GM12874 (cell line): Measurements from ENCODE around the gene CANT1.

ENCODE experiments used
- TF ChIP-seq, protein P1 (sequence below): IDR thresholded peaks from 2 replicates; pipeline ENCODE4 v1.5.1; 2011; ENCODE audit warnings: low read depth, mild to moderate bottlenecking, control low read depth, low read length, moderate library complexity; ENCODE audit not compliant: insufficient read depth

Gene CANT1

DNA sequence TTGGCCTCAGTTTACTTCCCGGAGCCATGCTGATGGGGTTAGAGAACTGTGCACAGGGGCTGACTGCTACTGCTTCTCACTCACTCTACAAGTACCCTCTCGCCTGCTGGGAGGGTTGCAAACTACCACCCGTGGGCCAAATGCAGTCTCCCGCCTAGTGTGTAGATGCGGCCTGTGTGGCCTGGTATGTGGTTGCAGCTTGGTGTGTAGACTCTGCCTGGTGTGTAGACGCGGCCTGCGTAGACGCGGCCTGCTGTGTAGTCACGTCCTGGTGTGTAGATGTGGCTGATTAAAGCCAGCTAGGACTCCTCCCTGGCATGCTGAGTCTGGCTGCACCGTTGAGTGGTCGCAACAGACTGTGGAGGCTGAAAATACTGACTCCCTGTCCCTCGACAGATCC, 7.3 kb downstream of the CANT1 start:
- TF ChIP-seq, protein P1, sequence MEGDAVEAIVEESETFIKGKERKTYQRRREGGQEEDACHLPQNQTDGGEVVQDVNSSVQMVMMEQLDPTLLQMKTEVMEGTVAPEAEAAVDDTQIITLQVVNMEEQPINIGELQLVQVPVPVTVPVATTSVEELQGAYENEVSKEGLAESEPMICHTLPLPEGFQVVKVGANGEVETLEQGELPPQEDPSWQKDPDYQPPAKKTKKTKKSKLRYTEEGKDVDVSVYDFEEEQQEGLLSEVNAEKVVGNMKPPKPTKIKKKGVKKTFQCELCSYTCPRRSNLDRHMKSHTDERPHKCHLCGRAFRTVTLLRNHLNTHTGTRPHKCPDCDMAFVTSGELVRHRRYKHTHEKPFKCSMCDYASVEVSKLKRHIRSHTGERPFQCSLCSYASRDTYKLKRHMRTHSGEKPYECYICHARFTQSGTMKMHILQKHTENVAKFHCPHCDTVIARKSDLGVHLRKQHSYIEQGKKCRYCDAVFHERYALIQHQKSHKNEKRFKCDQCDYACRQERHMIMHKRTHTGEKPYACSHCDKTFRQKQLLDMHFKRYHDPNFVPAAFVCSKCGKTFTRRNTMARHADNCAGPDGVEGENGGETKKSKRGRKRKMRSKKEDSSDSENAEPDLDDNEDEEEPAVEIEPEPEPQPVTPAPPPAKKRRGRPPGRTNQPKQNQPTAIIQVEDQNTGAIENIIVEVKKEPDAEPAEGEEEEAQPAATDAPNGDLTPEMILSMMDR = no peak

DNA sequence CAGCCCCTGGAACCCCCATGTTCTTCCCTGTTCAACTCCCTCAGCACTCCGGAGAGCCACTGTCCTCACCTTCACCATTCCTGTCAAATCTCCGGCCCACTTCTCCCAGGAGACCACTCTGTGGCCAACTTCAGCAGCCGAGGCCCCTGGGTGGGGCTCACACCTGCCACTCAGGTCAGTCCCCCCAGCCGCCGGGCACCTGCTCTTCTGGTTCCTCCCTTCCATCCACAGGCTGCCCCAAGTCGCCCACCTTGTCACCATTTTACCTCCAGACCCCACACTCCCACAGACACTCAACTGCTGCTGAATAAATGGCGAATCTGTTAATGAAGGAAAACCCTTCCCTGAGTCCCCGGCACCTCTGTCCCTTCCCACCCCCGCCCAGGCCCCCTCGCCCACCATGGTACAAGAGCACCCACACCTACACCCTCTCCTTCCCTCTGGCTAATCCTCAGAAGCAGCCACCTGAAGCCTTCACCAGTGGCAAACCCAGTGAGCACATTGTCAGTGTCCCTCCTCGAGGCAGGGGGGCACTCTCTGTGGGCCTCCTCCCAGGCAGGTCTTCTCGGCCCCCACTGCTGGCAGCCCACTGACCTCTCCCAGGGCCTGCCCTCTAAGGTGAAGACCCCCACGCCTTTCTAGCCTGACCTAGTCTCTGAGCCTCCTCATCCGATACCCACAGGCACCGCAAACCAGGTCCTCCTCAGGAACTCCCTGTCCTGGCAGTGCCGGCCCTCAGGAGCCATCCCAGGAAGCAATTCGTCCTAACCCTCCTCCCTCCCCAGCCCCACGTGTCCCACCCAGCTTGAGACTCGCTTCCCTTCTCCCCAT, 8.2 kb downstream of the CANT1 start:
- TF ChIP-seq, protein P1 = no peak

DNA sequence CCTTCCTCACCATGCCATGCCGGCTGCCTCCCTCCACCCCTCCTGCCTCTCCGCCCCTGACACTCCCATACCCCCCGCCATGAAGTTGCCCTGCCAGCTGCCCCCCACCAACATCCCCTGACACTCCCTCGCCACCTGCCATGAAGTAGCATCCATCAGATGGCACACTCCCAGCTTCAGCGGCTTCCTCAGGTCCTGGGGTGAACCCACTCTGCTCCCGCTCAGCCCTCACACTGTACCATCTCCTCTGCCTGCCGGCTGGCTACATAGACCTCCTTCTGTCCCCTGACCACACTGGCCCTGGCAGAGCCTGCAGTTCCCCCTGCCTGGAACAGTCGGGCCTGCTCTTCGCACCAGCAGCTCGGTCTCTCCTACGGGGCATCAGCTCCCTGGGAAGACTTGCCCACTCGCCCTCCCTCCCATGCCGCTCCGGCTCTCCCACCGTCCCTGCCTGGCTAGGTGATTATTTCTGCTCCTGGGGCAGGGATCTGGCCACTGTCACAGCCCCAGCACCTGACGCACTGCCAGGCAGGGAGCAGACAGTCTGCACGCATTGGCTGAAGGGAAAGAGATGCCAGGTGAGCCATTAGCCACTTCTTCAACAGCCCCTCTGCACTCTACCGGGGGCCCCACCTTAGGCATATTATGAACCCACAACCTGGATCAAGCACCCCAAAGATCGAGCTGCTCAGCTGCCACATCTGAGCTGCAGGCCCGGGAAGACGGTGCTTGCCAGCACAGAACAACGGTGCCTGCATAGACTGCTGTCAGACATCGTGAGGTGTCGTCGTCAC, 9.0 kb downstream of the CANT1 start:
- TF ChIP-seq, protein P1 = no peak

DNA sequence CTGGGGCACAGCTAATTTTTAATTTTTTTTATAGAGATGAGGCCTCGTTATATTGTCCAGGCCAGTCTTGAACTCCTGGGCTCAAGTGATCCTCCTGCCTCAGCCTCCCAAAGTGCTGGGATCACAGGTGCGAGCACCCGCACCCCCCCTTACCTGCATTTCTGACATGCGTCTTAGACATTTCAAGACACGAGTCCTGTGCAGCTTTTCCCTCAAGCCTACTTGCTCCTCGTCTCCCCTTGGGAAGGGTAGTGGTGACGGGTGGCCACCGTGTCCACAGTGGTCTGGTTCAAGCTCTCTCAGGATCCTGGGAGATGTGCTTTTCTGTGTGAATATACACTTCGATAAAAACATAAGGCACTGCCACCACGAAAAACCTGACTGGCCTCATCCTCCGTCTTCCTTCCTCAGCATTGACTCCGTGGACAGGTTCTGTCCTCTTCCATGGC, 9.6 kb downstream of the CANT1 start:
- TF ChIP-seq, protein P1 = no peak

DNA sequence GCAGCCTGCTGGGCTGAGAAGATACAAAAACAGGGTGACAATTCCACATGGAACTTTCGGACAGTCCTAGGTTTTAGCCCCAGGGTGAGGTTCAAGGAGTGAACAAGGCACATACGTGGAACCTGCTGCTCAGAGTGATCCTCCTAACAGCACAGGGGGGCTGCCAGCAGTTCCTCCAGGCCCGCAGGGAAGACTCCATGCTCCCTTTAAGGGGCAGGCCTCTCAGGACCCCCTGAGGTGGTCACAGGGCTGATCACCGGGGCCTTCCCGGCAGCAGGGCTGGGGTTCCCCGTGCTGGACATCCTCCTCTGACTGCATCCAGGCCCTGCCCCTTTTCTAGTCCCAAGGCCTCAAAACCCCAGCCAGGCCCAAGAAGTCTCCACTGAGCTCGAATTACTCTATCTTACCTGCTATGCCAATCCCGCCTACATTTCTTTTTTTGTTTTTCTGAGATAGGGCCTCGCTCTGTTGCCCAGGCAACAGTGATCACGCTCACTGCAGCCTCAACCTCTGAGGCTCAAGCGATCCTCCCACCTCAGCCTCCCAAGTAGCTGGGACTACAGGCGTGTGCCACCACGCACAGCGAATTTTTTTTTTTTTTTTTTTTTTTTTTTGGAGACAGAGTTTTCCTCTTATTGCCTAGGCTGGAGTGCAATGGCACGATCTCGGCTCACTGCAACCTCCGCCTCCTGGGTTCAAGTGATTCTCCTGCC, 10.4 kb downstream of the CANT1 start:
- TF ChIP-seq, protein P1 = no peak

DNA sequence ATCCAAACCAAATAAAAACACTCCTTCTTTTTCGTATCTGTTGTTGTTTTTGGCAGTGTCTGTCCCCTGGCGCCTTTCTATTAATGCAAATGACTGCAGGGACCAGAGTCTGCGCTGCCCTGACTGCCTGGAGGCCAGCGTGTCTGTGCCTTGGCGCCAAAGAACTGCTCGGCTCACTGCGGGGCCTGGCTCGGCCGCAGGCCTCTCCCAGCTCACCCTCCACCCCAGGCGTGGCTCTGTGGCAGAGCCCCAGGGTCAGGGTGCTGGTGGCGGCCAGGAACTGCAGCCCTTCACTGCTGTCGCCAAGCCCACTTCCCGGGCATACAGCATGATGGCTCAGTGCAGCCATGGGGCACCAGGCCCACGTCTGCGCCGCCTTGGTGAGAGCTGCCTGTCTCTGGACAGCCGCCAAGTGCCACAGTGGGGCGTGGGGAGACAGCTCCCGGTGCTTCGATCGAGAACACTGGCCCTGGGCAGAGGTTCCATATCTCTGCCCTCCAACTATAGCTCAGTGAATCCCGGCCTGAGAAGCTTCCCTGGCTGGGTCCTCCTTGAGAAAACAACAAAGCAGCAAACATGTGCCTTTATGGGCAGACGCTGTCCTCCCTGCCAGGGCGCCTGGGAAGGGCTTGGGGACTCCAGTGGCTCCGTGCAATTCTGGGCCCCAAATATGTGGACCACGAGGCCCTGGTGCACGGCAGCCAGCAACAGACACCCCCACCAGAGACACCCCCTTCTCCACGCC, 11.1 kb downstream of the CANT1 start:
- TF ChIP-seq, protein P1 = no peak

DNA sequence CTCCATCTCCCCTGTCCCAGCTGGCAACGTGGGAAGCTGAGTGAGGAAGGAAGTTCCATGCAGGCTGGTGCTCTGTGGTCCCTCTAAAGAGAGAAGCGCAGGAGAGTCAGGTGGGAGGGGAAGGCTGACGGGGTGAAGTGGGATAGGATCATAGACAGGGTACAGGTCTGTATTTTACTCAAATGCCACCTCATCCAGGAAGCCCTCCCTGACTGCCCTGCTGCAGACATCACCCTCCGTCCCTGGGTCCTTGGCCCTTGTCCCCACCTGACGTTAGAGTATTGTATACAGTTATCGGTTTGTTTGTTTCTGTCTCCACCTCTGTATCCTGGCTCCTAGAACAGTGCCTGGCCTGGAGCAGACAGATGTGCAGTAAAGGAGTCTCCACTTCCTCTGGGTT, 11.7 kb downstream of the CANT1 start:
- TF ChIP-seq, protein P1 = no peak
